ACC112 (cell line): ENCODE data around the gene AGBL1.

ENCODE experiments used
- H2AFZ ChIP-seq: fragments of 200-600 bp; sonication (generic); one replicate; pipeline ENCODE4 v1.6.0; 2017; ENCODE audit warnings: antibody characterized with exemption, low read length; ENCODE audit not compliant: unreplicated experiment
- H3K27ac ChIP-seq: fragments of 200-600 bp; sonication (generic); 2 replicates; pipeline ENCODE4 v1.5.1; 2014; ENCODE audit warnings: low read depth, mild to moderate bottlenecking, antibody characterized with exemption, low read length, moderate library complexity
- H3K27me3 ChIP-seq: fragments of 200-600 bp; sonication (generic); 2 replicates; pipeline ENCODE4 v1.6.1; 2014; ENCODE audit warnings: mild to moderate bottlenecking, antibody characterized with exemption, low read length, moderate library complexity, mixed read lengths; ENCODE audit not compliant: insufficient read depth
- H3K36me3 ChIP-seq: fragments of 200-600 bp; sonication (generic); 2 replicates; pipeline ENCODE4 v1.6.1; 2016; ENCODE audit warnings: mild to moderate bottlenecking, antibody characterized with exemption, low read length, moderate library complexity, mixed read lengths; ENCODE audit not compliant: insufficient read depth
- H3K4me1 ChIP-seq: fragments of 200-600 bp; sonication (generic); one replicate; pipeline ENCODE4 v1.6.1; 2016; ENCODE audit warnings: low read length, mixed read lengths; ENCODE audit not compliant: insufficient read depth, unreplicated experiment, control insufficient read depth
- H3K4me3 ChIP-seq: fragments of 200-600 bp; sonication (generic); 2 replicates; pipeline ENCODE4 v1.5.1; 2014; ENCODE audit warnings: mild to moderate bottlenecking, low read depth, low read length
- H3K79me2 ChIP-seq: fragments of 200-600 bp; sonication (generic); one replicate; pipeline ENCODE4 v1.6.0; 2016; ENCODE audit warnings: low read length; ENCODE audit not compliant: control insufficient read depth, unreplicated experiment, insufficient read depth

AGBL1 gene

GRCh38 chr15:86759800-86760523 lies 680.3 kb downstream of the AGBL1 start:
- no peak overlapping the region for H2AFZ ChIP-seq
- no peaks in the 10 kb centered on the region for H3K27me3 ChIP-seq
- no peaks in the 10 kb centered on the region for H3K36me3 ChIP-seq
- H3K4me1 ChIP-seq = no peaks in the 10 kb centered on the region
- no peak overlapping the region for H3K4me3 ChIP-seq
- no peaks in the 10 kb centered on the region for H3K79me2 ChIP-seq
- no peak overlapping the region for H3K27ac ChIP-seq

- no peaks in the 10 kb centered on the region for H3K79me2 ChIP-seq
- H3K36me3 ChIP-seq = no peaks in the 10 kb centered on the region
- no peaks in the 10 kb centered on the region for H3K4me1 ChIP-seq
- H3K27me3 ChIP-seq = no peaks in the 10 kb centered on the region
- no peak overlapping the region for H3K4me3 ChIP-seq
- no peak overlapping the region for H2AFZ ChIP-seq
- no peak overlapping the region for H3K27ac ChIP-seq
Measured at GRCh38 chr15:86762874-86763273, 683.2 kb downstream of the AGBL1 start.

- Histone ChIP-seq H3K79me2 (no peaks in the 10 kb centered on the region), H3K36me3 (no peaks in the 10 kb centered on the region), H3K27me3 (no peaks in the 10 kb centered on the region), H2AFZ (no peak overlapping the region), H3K4me3 (no peak overlapping the region), H3K4me1 (no peaks in the 10 kb centered on the region), H3K27ac (no peak overlapping the region)
Measured at GRCh38 chr15:86764021-86764420, 684.4 kb downstream of the AGBL1 start.

GRCh38 chr15:86765281-86765680 lies 685.6 kb downstream of the AGBL1 start:
- no peak overlapping the region for H3K4me3 ChIP-seq
- H3K79me2 ChIP-seq = no peaks in the 10 kb centered on the region
- no peaks in the 10 kb centered on the region for H3K27me3 ChIP-seq
- no peaks in the 10 kb centered on the region for H3K36me3 ChIP-seq
- H2AFZ ChIP-seq = no peak overlapping the region
- no peaks in the 10 kb centered on the region for H3K4me1 ChIP-seq
- no peak overlapping the region for H3K27ac ChIP-seq

GRCh38 chr15:86772369-86773059 lies 692.8 kb downstream of the AGBL1 start:
- no peaks in the 10 kb centered on the region for H3K27me3 ChIP-seq
- no peak overlapping the region for H3K4me3 ChIP-seq
- no peaks in the 10 kb centered on the region for H3K79me2 ChIP-seq
- no peaks in the 10 kb centered on the region for H3K36me3 ChIP-seq
- H3K27ac ChIP-seq = no peak overlapping the region
- H3K4me1 ChIP-seq = no peaks in the 10 kb centered on the region
- H2AFZ ChIP-seq = no peak overlapping the region

GRCh38 chr15:86773736-86774135 lies 694.1 kb downstream of the AGBL1 start:
- H3K4me1 ChIP-seq = no peaks in the 10 kb centered on the region
- no peak overlapping the region for H3K4me3 ChIP-seq
- H3K79me2 ChIP-seq = no peaks in the 10 kb centered on the region
- H3K36me3 ChIP-seq = no peaks in the 10 kb centered on the region
- H3K27me3 ChIP-seq = no peaks in the 10 kb centered on the region
- no peak overlapping the region for H2AFZ ChIP-seq
- no peak overlapping the region for H3K27ac ChIP-seq

GRCh38 chr15:86776145-86776544 lies 696.5 kb downstream of the AGBL1 start:
- no peaks in the 10 kb centered on the region for H3K79me2 ChIP-seq
- H2AFZ ChIP-seq = no peak overlapping the region
- H3K27me3 ChIP-seq = no peaks in the 10 kb centered on the region
- H3K36me3 ChIP-seq = no peaks in the 10 kb centered on the region
- H3K4me3 ChIP-seq = no peak overlapping the region
- no peak overlapping the region for H3K27ac ChIP-seq
- no peaks in the 10 kb centered on the region for H3K4me1 ChIP-seq

GRCh38 chr15:86796521-86796920 lies 716.9 kb downstream of the AGBL1 start:
- no peaks in the 10 kb centered on the region for H3K4me1 ChIP-seq

GRCh38 chr15:86797135-86797534 lies 717.5 kb downstream of the AGBL1 start:
- H3K4me3 ChIP-seq = no peak overlapping the region
- no peaks in the 10 kb centered on the region for H3K36me3 ChIP-seq
- no peak overlapping the region for H3K27ac ChIP-seq
- H3K79me2 ChIP-seq = no peaks in the 10 kb centered on the region
- H3K4me1 ChIP-seq = no peaks in the 10 kb centered on the region
- H3K27me3 ChIP-seq = no peaks in the 10 kb centered on the region
- no peak overlapping the region for H2AFZ ChIP-seq

More at GRCh38 chr15:86796521-86796920, 716.9 kb downstream of the AGBL1 start:
- Histone ChIP-seq H3K27ac (no peak overlapping the region), H2AFZ (no peak overlapping the region), H3K36me3 (no peaks in the 10 kb centered on the region), H3K4me3 (no peak overlapping the region), H3K79me2 (no peaks in the 10 kb centered on the region), H3K27me3 (no peaks in the 10 kb centered on the region)

GRCh38 chr15:86799226-86799625 lies 719.6 kb downstream of the AGBL1 start:
- no peaks in the 10 kb centered on the region for H3K79me2 ChIP-seq

GRCh38 chr15:86802244-86802643 lies 722.6 kb downstream of the AGBL1 start:
- H3K27me3 ChIP-seq = no peaks in the 10 kb centered on the region
- H3K4me1 ChIP-seq = no peaks in the 10 kb centered on the region
- H3K36me3 ChIP-seq = no peaks in the 10 kb centered on the region
- H3K79me2 ChIP-seq = no peaks in the 10 kb centered on the region
- no peak overlapping the region for H2AFZ ChIP-seq
- H3K27ac ChIP-seq = no peak overlapping the region
- H3K4me3 ChIP-seq = no peak overlapping the region

More at GRCh38 chr15:86799226-86799625, 719.6 kb downstream of the AGBL1 start:
- H3K4me3 ChIP-seq = no peak overlapping the region
- H3K27ac ChIP-seq = no peak overlapping the region
- H3K27me3 ChIP-seq = no peaks in the 10 kb centered on the region
- no peaks in the 10 kb centered on the region for H3K36me3 ChIP-seq
- no peak overlapping the region for H2AFZ ChIP-seq
- H3K4me1 ChIP-seq = no peaks in the 10 kb centered on the region
